GM18526 (cell line): ENCODE measurements around the gene RAMP3.

Experiments
- POLR2A ChIP-seq: IDR thresholded peaks from 3 replicates; pipeline ENCODE4 v1.6.1; 2011; ENCODE audit not compliant: insufficient read length; ENCODE audit errors: extremely low read depth

Gene RAMP3

DNA sequence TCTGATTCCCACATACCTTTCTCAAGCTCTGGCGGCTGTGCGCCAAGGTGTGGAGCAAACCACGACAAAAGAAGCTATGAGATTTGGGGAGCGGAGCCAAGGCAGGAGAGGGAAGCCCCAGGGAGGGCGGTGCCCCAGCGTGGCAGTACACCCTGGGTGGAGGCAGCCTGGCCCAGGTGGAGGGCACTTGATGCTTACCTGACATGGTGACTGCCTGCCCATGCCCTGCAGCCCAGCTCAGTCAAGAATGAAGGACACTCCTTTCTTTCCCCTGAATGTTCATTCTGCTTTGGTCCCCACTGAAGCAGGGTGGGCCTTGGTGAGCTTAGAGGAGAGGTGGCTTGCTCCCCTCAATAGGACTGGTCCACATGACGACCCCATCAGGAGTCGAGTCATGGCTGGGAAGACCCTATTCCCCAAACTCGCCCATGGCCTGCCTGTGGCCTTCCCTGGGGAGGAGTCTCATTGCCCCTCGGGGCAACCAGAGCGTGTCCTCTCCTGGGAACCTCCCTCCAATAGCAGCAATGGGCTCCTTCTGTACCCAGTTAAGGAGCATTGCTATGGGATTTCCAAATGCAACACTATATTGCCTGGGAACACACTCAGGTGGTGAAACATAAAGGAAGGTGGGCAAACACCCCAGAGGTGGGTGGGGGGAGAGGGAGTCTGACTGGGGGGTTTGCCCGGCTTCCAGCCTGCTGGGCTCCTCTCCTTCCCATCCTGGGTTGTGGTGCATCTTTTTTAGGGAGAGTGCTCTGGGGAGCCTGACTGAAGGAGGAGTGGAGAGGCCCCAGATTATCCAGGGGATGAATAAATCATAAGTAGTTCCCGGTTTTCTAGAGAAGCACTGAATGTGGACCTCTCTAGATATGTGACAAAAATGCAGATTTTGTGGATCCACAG, 22.7 kb downstream of the RAMP3 start:
- no peak for TF ChIP-seq POLR2A

DNA sequence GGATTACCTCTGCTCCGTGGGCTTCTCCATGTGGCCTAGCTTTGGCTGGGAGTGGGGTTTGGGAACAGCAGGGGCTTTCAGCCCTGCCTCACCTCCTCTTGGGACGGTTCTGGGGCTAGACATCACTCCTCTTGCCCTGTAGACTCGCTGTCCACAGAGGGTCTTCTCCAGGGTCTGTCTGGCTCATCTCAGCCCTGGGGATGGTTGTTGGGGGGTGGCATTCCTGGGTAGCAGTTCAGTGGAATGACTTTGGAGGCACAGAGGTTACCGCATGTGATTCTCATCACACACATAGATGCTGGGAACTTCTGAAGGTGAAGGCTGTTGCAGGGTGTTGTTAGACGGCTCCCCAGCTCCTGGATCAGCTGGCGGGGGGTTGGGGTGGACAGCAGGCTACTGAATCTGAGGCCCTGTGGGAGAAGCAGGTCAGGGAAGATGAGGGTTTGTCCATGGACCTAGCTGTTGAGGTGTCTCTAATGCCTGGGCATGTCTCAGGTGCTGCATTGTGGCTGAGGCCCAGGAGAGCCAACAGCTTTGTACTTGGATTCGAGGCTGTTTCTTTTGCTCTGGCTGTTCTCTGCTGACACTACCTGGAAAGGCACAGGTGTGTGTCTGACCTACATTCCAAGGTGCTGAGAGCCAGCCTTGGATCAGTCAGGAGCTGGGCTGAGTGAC, 23.8 kb downstream of the RAMP3 start:
- no peak for TF ChIP-seq POLR2A

DNA sequence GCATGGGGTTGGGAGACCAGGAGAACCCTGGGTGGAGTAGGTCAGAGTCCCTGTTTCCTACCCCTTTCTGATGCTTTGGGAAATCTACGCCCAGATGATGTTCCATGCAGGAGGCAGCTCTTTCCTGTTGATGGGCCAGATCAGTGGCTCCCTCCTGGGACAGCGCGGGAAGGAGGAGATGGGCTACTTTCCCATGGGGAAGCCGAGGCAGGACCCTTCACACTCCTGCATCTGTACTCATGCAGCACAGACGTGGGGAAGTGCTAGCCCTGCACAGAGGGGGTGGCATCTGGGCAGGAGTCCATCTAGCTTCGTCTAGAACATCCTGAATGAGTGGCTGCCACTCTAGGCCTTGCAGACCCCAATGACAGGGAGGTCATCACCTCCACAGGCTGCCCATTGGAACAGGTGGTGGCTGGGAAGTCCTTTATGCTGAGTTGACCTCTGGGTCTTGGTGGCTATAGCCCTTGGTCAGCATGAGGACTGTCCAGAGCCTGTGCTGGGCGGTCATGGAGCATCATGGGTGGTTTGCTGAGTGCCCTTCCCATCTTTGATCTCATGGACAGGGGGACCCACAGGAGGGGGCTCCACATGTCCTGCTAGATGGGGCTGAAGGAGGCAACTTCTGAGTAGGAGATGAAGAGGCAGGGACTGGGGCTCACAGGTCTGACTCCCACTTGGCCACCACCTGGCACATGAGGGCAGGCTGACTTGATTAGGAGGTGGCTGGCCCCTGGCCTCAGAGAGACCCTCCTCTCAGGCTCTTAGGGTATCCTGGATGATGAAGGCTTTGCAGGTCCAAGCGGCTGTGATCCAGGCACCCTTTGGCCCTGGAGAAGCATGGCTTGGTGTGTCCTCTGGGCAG, 24.6 kb downstream of the RAMP3 start:
- no peak for TF ChIP-seq POLR2A

- TF ChIP-seq POLR2A, result no peak
Observed at GRCh38 chr7:45182856-45183710, 25.5 kb downstream of the RAMP3 start.

GRCh38 chr7:45183711-45184210, 26.2 kb downstream of the RAMP3 start:
- TF ChIP-seq POLR2A, result no peak

GRCh38 chr7:45184326-45185027, 26.9 kb downstream of the RAMP3 start:
- TF ChIP-seq POLR2A, result no peak

- no peak for TF ChIP-seq POLR2A
Observed at GRCh38 chr7:45185028-45185863, 27.7 kb downstream of the RAMP3 start.

DNA sequence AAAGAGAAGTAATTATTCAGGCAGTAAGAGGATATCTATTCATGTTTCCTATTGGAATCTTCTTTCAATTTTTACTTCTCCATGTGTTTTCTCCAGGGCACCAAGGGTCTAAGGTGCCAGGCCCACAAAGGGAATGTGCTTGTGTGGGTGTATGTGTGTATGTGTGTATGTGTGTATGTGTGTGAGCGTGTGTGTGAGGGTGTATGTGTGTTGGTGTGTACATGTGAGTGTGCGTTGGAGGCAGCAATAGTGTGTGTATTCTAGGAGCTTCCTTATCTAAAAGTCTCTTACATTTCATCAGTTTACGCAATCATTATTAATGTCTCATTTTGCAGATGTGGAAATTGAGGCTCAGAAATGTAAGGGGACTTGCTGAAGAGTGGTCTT, 28.3 kb downstream of the RAMP3 start:
- TF ChIP-seq POLR2A, result no peak

DNA sequence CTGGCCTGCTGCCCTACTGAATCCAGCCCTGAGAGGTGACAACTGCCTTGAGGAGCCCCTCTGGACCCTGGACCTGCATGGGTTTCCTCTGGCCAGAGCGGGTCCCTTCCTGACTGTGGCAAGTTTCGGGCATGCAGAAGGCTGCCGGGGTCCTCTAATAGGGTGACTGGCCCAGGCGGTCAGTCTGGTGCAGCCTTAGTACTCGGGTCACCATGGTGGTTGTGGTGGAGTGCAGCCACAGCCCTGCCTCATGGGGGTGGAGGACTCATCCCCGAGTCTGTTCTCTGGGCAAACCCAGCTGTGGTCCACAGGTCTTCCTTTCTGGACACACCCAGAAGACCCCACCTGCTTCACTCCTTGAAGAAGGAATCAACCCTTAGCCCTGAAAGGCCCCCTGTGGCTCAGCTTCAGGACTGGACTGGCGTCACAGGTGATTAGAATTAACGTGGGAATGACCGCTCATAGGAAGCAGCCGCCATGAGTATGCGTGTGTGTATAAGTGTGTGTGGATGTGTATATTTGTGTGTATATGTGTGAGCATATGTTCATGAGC, 28.7 kb downstream of the RAMP3 start:
- no peak for TF ChIP-seq POLR2A

- no peak for TF ChIP-seq POLR2A
Observed at GRCh38 chr7:45187089-45187945, 29.7 kb downstream of the RAMP3 start.

- no peak for TF ChIP-seq POLR2A
Observed at GRCh38 chr7:45187946-45188411, 30.4 kb downstream of the RAMP3 start.

GRCh38 chr7:45188736-45189135, 31.1 kb downstream of the RAMP3 start:
- TF ChIP-seq POLR2A, result no peak
